Measurements from ENCODE around the gene CCDC146.

The CCDC146 gene

DNA sequence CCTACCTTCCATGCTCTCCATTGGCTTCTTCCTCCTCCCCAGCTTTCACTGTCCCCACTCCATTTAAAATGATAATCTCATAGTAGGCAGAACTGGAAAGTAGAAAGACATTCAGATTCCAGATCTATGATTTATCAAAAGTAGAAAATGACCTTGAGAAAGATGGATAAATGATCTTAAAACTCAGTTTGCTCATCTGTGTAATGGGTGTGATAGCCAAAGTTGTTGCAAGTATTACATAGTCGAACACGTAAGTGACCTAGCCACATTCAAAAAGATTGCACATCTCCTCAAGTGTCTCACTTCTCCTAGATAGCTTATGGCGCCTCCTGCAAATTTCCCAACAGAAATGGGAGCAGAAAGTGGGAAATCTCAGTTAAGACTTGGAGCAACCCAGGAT is 167.0 kb downstream of the CCDC146 start:
- DNase-seq (ENCODE audit: low read depth in 2 of 2) = no peak

DNA sequence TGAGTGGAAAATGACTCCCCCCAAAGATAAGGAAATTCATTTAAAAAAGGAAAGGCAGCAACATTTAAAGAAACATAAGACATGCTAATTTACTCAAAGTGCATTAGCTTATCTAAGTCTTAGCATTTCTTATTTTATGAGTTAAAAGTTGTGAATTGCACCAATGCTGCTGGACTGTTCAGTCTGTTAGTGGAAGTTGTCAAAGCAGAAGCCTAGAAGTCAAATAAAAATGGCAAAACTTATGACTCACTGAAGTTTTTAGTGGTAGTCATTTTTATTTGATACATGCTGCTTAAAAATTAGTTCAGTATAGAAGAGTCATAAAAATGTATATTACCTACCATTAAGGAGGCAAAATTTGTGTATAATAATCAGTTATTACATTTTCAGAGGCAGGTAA is 168.0 kb downstream of the CCDC146 start:
- no peak for DNase-seq (ENCODE audit: low read depth in 2 of 2)

DNA sequence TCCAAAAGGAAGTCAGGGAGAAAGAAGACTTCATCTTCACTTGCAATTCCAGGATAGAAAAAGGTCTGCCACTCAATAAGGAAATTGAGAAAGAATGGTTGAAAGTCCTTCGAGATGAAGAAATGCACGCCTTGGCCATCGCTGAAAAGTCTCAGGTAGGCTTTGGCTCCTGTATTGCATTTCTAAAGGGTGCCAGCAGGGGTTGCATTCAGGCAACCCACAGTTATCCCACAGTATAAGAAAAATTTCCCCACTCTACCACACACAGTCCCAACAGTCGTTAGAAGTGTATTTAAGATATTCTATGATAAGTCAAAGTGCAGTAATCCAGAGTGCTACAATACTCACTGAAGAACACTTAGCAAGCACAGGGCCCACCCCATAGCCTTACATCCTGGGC is 170.6 kb downstream of the CCDC146 start:
- DNase-seq (ENCODE audit: low read depth in 2 of 2) = no peak

DNA sequence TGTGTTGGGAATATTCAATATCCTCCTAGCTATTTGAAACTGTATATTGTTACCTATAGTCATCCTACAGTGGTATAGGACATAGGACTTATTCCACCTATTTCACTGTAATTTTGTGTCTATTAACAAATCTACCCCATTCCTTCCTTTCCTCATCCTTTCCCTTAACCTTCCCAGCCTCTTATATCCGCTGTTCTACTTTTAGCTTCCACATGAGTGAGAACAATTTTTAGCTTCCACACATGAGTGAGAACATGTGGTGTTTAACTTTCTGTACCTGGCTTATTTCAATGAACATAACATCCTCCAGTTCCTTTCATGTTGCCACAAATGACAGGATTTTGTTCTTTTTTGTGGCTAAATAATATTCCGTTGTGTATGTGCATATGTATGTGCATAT is 173.1 kb downstream of the CCDC146 start:
- DNase-seq (ENCODE audit: low read depth in 2 of 2) = no peak

DNA sequence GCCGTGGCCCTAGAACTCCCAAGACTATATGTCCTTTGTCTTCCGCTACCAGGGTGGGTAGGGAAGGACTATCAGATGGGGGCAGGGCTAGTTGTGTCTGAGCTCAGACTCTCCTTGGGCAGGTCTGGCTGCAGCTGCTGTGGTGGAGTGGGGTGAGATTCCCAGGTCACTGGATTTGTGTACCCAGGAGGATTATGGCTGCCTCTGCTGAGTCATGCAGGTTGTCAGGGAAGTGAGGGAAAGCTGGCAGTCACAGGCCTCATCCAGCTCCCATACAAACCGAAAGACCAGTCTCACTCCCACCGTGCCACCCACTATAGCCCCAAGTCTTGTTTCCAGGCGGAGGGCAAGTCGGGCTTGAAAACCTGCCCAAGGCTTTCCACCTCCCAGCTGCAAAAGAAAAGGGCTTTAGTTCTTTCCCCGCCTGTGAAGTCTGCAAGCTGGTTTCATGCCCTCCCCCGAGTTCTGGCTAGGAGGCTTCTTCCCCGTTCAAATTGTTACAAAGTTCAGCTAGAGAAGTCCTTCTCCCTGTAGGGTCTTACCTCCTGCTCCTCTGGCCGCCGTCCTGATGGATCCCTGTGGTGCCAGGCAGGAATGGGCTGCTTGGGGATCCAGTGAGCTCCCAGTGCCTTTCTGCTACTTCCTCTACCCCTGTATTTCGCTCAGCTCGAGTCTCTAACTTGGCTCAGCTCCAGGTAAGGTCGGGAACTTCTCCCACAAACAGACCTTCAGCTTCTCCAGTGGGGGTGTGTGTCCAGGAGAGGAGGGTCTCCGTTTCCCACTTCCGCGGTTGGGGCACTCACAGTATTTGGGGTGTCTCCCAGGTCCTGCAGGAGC is 184.0 kb downstream of the CCDC146 start:
- DNase-seq (ENCODE audit: low read depth in 2 of 2) = no peak

DNA sequence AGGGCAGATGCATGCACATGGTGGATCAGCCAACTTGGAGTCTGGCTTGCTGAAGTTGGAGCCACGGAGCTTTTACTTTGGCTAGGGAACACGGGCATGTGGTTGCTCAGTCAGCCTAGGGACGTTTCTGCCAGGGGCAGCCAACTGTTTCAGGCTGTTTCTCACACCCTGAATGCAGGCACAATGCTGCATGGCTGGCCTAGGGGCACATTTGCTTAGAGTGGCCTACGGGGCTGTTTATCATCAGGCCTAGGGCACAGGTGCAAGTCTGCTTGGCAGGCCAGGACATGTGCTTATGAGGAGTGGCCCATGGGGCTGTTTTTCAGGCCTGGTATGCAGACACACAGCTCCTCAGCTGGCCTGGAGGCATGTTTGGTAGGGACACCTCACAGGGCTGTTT is 186.4 kb downstream of the CCDC146 start:
- DNase-seq (ENCODE audit: low read depth in 2 of 2) = no peak

DNA sequence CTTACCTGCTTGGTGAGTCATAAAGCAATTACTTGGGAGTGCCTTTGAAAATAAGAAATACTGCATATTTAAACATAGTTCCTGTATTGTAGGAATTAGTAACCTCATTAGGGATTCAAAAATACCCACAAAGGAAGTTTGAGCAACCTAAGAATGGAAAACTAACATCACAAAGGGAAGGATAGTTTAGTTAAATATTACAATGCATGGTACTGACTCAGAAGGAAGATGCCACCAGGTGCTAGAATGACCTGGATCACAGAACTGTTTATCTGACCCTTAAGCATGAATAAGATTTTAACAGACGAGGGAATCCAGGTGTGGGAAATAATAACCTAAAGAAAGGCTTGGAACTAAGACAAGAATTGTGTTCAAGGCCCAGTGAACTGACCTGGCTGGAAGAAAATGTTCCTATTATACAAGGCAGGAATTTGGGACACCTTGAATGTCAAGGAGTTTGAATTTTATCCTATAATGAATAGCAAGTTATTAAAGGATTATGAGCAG is 187.4 kb downstream of the CCDC146 start:
- no peak for DNase-seq (ENCODE audit: low read depth in 2 of 2)

DNA sequence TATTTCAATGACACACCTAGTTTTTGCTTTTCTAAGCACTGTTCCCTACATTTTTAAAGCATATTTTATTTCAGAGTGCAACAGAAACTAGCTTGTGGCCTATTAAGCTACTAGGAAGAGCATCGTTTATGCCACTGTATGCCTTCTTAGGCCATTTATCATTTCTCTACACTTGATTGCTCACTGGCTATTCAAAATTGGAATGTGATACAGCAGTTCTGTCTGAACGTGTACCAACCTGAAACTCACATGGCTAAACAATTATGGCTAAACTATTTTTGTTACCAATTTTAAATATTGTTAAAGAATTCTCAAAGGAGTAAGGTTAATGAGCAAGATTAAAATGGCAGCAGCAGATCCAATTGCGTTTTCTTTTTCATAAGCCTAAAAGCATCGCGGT is 188.6 kb downstream of the CCDC146 start:
- DNase-seq (ENCODE audit: low read depth in 2 of 2) = no peak

DNA sequence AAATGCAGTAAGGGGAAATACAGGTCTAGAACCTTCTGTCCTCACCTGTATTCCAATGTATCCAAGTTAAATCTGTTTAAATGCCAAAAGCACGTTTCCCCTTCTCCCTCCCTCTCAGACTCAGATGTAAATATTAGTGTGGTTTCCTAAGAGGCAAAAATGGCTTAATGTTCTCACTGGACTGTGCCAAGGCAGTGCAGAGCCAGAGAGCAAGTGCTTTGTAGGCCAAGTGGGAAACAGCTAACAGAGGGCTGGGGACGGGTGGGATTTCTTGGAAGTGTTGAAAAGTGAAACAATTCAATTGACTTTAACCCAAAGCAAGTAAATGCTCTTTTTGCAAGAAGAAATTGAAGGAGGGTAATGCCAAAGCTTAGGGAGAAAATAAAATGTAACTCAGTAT is 190.7 kb downstream of the CCDC146 start:
- no peak for DNase-seq (ENCODE audit: low read depth in 2 of 2)

DNA sequence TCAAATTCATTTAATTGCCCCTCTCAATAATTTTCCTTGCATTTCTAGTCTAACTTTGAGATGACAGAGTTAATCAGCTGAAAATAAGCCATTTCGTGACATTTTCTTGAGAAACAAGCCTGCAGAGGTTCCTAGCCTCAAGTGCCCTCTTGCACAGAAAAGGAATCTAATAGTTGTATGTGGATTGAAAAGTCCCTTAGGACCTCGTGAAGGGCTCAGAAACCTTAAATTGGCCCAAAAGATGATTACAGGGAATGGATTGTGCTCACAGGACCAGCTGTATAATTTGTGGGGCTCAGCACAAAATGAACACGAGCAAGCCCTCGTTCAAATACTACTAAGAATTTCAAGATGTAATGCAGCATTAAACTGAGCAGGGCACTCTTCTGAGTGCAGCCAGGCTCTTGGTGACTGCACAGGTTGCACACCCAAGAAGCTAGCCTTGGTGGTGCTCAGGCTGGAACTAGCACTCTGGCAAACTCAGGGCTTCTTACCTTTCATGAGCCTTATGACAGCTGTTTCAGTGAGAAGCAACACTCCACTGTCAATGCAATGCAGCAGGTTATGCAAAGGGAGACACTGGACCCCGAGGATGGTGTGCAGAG is 191.6 kb downstream of the CCDC146 start:
- DNase-seq (ENCODE audit: low read depth in 2 of 2) = no peak

DNA sequence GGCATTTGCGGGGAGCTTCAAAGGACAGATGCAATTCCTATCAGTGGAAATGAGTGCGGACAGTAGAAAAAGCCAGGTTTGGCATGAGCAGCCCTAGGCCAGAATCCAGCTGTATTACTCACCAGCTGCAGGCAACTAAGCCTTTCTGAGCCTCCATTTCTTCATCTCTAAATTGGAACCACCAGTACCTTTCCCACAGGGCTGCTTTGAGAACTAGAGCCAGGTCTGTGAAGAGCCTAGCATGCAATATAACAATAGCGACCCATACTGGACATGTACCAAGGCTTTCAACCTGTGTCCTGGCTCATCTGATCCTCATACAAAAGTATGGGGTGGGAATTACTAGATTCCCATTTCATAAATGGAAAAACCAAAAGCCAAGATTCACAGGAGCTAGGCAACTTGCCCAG is 192.8 kb downstream of the CCDC146 start:
- DNase-seq (ENCODE audit: low read depth in 2 of 2) = no peak

DNA sequence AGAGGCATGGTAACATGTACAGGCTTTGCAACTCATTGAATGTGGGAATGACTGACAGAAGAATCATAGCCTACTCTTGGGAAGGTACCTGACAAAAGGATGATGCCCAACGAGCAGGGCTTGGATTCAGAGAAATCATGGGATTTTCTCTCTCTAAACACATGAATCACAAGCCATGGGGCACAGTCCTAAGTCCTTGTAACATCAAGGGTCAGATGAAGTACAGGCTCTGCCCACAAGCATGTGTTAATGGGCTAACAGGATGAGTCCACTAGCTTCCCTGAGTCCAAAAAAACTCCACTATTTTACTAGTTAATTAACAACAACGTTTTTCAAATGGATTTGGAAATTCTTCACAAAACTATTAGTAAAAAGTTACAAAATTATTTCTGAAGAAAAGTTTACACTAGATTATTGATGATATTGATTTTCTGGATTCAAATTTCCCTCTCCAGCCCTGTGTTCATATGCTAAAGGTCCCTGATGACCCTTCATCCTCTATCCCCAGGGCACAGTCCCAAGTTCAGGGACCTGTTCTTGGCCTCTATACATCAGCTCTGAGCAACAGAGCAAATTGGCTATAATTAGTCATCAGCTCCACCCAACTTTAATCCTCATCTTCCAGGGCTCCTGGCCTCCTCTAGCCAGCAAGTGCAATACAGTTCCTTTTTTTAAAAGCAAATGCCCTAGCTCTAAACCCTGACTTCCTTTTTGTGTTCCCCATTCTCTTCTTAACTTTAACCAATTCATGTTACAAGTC is 194.0 kb downstream of the CCDC146 start:
- DNase-seq (ENCODE audit: low read depth in 2 of 2) = no peak

DNA sequence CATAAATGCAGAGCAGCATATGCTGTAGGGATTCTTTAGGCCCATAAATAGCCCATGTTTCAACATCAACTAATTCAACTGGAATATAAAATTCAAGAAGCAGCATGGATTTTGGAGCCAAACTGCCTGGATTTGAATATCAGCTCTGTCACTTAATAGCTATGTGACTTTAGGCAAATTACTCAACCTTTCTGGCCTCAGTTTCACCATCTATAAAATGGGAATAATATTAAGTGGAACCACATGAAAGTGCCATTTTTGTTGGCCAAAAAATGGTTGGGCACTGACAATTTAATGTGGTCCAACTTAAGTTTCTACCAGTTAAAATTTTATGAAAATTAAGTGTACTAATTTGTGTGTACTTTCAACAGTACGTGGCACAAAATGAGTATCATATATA is 195.6 kb downstream of the CCDC146 start:
- no peak for DNase-seq (ENCODE audit: low read depth in 2 of 2)

DNA sequence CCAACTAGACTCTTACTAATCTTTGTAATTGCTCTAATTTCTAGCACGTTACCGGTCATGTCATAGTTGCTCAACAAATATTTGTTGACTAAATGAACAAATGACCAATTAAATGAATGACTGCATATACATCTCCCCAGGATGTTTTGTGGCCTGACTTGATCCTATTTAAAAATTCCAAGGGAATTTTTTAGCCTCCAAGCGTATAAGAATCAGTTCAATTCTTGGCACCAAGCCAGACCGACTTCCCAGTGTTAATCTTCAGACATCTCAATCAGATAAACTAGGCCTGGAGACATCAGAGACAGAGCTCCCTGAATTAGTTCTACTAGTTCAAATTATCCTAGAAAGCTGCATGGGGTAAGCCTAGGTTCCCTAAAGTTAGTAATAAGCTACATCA is 197.7 kb downstream of the CCDC146 start:
- DNase-seq (ENCODE audit: low read depth in 2 of 2) = no peak

DNA sequence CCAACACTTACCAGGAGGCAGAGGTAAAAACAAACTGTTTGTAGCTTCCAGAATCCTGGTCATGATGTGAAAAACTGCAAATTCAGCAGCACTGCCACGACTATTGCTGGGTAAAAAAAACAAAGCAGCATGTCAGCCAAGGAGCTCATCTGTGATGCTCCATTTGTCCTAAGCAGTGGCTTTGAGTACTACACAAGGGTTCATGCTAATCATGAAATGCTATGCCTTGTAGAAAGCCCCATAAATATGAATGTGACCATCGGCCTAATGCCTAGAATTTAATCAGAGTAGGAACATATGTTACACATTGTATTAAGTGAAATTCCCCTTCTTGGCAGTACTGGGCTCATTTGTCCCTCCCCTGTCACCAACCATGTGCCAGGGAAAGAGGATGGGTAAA is 198.3 kb downstream of the CCDC146 start:
- no peak for DNase-seq (ENCODE audit: low read depth in 2 of 2)

DNA sequence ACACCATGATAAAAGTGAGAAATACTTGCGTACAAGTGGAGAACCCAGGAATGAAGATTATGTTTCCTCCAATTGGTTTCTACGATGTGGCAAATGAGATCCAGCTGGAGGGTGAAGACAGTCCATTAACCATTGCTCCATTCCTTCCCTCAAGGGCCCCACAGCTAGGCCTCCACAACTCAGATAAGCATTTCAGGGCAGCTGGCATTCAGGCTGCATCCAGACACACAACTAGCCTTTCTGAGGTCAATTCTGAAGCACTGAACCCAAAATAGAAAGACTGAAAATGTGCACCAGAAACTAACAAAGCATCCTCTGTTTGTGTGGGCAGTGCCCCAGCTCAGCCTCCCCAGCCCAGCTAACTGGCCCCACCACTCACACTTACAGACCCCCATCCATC is 198.9 kb downstream of the CCDC146 start:
- no peak for DNase-seq (ENCODE audit: low read depth in 2 of 2)

DNA sequence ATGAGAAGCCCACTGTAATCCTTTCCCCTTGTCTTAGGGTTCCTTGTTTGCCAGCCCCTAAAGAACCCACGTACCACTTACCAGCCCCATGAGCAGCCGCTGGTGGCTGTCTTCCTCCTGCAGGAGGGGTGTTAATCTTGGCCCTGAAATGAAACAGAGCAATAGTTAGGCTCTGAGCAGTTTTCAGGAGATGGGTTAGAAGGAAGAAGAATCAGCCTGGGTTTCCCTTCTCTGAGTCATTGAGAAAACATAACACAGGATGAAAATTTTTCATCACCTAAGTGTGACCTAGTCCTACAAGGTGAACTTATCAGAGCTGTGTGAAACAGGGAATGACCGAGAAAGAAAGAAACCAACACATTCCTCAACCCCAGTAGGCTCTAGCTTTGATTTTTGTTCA is 203.7 kb downstream of the CCDC146 start:
- DNase-seq (ENCODE audit: low read depth in 2 of 2) = no peak

DNA sequence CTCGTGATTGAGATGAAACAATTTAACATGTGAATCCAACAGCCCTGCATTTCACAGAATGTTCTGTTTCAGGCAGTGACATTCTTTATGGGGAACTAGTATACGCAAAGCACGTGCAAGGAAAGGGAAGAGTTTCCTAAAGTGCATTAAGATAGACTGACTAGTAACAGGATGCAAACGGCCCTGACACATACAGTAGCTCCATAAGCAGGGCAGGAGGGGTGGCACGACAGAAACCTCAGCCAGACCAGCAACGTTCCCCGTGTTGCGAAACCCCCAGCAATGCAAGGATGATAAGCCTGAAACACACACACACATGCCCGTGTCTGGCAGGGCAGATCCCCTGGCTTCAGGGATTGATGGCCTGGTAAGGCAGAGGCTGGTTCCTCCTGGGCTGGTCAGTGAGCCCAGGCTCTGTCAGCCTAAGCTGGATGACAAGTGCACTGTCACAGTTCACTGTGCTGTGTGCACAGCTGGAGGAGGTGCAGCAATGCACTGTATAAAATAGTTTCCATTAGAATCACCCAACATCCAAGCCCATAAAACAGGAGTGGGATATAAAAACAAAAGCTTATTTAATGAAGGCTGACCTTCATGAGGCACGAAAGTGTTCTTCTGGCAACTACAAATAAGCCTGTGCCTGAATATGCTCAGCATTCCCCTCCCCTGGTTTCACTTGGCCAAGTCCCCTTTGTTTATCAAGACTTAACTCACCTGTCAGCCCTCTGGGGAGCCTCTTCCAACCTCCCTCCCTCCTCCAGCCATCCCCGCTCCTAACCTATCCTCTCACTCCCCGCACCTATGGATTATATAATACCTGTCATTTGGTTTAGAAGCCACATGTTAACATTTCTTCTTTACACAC is 204.9 kb downstream of the CCDC146 start:
- DNase-seq (ENCODE audit: low read depth in 2 of 2) = no peak

DNA sequence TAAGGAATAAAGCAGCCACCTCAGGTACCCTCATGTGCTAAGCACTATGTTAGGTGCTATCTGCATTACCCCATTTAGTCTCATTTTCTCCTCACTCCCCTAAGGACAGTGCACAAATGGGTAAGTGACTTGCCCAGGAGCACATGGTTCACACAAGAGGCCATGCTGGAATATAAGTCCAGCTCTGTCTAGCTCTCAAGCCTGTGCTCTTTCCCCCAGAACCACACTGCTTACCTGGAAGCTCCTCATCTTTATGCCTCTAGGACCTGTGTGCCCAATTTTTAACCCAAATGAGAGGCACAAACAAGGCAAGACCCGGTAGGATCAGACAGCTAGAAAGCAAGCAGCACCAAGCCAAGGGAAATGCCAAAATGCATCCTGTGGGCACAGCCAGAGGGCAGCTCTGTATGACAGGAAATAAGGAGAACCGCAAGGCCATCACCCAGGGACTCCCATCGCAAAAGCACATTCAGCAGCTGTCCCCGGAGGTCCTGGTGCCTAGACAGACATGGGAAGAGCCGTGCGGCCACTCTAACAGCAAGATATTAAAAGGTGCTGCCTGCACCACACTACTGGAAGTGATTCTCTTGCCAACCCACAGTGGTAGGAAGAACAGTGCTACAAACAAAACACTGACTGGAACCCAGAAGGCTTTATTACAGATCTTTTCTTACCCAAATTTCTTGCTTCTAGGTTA is 205.7 kb downstream of the CCDC146 start:
- no peak for DNase-seq (ENCODE audit: low read depth in 2 of 2)

DNA sequence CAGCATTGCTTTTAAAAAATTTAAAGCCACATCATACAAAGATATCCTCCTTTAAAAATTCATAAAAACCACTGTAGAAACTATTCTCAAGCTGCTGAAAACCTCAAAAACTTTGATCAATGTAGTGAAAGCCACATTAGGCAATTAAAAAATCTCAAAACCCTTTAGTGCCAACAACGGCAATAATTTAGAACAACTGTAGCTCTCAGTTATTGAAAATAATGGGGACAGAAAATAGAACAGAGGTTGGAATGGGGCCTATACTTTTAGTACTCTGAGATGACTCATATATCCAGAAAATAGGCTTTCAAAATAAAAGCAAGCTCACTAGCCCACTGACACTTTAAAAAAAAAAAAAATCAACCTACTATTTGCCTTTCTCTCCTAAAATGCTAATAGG is 206.3 kb downstream of the CCDC146 start:
- DNase-seq (ENCODE audit: low read depth in 2 of 2) = no peak
